Kidney epithelial cell (primary cell): Measurements from ENCODE around the gene PTGER3. TPM values are rescaled to one million over a fixed set of nuclear protein-coding genes. Genes with fewer than 3 reads are reported as not detected.

Experiments
- DNase-seq: peaks from one replicate; pipeline ENCODE4 v3.0.0-alpha.2; 2010; ENCODE audit warnings: low read depth
- H3K27me3 ChIP-seq: 2 replicates; pipeline ENCODE4 v1.6.0; 2011; ENCODE audit warnings: low read length; ENCODE audit not compliant: control insufficient read depth, insufficient read depth
- H3K36me3 ChIP-seq: 2 replicates; pipeline ENCODE4 v1.5.1; 2011; ENCODE audit warnings: low read length; ENCODE audit not compliant: control insufficient read depth, insufficient read depth
- H3K4me3 ChIP-seq: 2 replicates; pipeline ENCODE4 v1.5.1; 2011; ENCODE audit warnings: low read depth, mild to moderate bottlenecking, control low read depth, low read length
- CTCF ChIP-seq: IDR thresholded peaks from 2 replicates; pipeline ENCODE4 v1.5.1; 2011; ENCODE audit warnings: mild to moderate bottlenecking, moderate library complexity, low read length, control low read depth, inconsistent platforms; ENCODE audit not compliant: insufficient read depth, poor library complexity, severe bottlenecking
- total RNA-seq: library from RNA; depleted of rRNA; stranded (reverse); fragments of >200 nt; gene quantifications from 2 replicates; pipeline ENCODE4 v1.2.3, GENCODE V29; 2015

The PTGER3 gene
- total RNA-seq, 1 donor from 2014 or later = 0.29 TPM

- Histone ChIP-seq H3K36me3 (peaks cover 2% of the 10 kb centered on the region), H3K4me3 (no peak overlapping the region), H3K27me3 (no peaks in the 10 kb centered on the region)
- no peak for DNase-seq
- TF ChIP-seq CTCF = no peak
These were observed 21.0 kb upstream of the PTGER3 start for GRCh38 chr1:71068325-71069240.

- H3K36me3 ChIP-seq = no peaks in the 10 kb centered on the region
- no peak for DNase-seq
- TF ChIP-seq CTCF = no peak
- H3K4me3 ChIP-seq = no peak overlapping the region
- no peaks in the 10 kb centered on the region for H3K27me3 ChIP-seq
These were observed 7.2 kb upstream of the PTGER3 start for GRCh38 chr1:71054791-71055190.

GRCh38 chr1:71054281-71054731 lies 6.7 kb upstream of the PTGER3 start:
- H3K36me3 ChIP-seq = no peaks in the 10 kb centered on the region
- DNase-seq = no peak

GRCh38 chr1:71053758-71054157 lies 6.1 kb upstream of the PTGER3 start:
- DNase-seq = no peak
- TF ChIP-seq CTCF = no peak
- no peaks in the 10 kb centered on the region for H3K36me3 ChIP-seq
- no peaks in the 10 kb centered on the region for H3K27me3 ChIP-seq
- no peak overlapping the region for H3K4me3 ChIP-seq

More at GRCh38 chr1:71054281-71054731, 6.7 kb upstream of the PTGER3 start:
- TF ChIP-seq CTCF = no peak
- Histone ChIP-seq H3K4me3 (no peak overlapping the region), H3K27me3 (no peaks in the 10 kb centered on the region)

GRCh38 chr1:71053146-71053545 lies 5.5 kb upstream of the PTGER3 start:
- no peak for TF ChIP-seq CTCF
- Histone ChIP-seq H3K36me3 (no peaks in the 10 kb centered on the region), H3K27me3 (peaks cover 3% of the 10 kb centered on the region), H3K4me3 (no peak overlapping the region)
- DNase-seq = no peak
